GM19240 (cell line): ENCODE measurements around the gene CRIP2.

Source experiments
- DNase-seq: peaks from one replicate; pipeline ENCODE4 v3.0.0; 2011; ENCODE audit warnings: low spot score; ENCODE audit not compliant: insufficient read length

Gene CRIP2

GRCh38 chr14:105498430-105499255 lies 24.0 kb downstream of the CRIP2 start:
- no peak for DNase-seq

DNA sequence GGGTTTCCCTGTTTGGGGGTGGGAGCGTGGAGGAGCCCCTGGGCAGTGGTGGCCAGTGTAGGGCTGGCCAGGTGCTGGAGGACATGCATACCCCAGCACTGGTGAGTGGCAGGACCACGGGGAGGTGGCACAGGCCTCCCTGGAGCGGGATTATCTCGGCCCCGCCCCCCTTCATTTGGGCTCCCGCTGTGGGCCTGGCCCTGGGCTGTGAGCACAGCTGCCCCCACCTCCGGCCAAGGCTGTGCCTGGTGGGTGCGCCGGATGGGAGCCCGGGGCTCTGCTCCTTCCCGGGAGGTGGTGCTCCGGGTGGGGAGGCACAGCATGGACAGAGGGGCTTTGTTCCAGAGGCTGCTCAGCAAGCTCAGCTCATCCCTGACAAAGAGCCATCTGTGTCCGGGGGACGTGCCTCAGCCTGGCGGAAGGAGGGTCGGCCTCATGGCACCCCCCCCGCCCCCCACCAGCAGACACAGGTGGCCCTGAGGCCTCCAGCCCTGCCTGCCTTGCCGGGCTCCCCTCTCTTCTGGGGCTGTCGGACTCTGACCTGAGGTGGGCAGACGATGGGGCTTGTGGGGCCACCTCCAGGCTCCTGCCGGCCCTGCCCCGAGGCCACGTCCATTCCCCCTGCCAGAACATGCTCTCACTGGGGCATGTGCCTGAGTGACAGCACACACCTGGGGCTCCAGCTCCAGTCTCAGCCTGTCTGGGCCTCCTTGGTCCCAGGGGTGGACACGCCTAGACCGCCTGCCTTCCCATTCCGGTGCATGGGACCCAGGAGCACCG lies 24.8 kb downstream of the CRIP2 start:
- no peak for DNase-seq

- DNase-seq, result no peak
Observed at GRCh38 chr14:105500036-105500725, 25.6 kb downstream of the CRIP2 start.

- DNase-seq, result no peak
Observed at GRCh38 chr14:105500726-105501101, 26.1 kb downstream of the CRIP2 start.

DNA sequence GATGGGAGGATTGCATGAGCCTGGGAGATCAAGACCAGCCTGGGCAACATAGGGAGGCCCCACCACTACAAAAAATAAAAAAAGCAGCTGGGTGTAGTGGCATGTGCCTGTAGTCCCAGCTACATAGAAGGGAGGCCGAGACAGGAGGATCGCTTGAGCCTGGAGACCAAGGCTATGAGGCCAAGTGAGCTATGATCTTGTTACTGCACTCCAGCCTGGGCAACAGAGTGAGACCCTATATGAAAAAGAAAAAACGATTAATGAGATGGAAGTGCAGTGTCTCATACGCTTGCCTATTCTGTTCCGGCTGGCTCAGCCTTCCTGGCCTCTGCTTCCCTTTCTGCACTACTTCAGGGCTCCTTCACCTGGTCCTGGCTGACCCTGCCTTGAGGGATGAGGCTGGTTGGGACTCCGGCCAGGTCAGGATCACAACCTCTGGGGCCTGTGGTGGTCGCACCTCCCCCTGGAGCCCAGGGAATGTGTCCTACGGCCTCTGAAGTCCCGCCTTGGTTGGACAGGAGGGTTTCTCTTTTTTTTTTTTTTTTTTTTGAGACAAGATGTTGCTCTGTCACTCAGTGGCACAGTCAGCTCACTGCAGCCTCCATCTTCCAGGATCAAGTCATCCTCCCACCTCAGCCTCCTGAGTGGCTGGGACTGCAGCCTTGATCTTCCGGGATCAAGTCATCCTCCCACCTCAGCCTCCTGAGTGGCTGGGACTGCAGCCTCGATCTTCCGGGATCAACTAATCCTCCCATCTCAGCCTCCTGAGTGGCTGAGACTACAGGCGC lies 27.1 kb downstream of the CRIP2 start:
- no peak for DNase-seq

DNA sequence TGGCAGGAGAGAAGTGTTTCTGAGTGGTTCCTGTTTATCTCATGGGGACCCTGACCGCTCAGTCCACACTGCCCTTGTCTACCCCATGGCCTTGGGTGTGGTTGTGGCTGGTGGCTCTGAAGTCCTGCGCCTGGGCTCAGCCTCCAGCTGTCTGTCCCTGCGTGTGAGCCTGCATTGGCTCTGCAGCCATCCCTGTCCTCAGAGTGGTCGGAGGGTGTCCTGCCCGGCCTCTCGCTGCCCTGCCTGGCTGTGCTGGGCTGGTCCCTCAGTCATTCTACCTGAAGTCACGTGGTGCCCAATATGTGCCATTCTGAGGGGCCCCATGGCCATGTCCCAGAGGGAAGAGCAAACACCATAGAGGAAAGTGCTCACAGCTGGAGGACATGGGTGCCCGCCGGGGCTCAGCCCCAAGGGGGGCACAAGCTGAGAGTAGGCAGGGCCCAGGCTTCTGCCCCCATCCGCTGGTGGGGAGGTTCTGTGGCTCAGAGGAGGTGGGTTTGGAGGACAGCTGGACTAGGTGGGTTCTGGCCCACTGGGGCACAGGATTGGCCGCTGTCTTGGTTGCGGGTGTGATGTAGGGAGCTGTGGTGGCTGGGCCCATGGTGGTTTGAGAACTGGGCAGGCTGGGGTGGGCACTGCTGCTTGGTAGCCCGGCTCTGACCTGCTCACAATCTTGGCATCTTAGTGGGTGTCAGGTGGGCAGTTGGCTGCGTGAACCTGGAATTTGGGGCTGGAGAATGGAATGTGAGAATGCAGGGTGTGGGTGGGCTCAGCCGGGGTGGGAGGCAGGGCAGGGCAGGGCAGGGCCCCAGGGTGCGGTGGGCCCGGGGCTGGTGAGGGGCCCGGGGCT lies 28.1 kb downstream of the CRIP2 start:
- no peak for DNase-seq

- no peak for DNase-seq
Observed at GRCh38 chr14:105503296-105503640, 28.6 kb downstream of the CRIP2 start.

GRCh38 chr14:105503935-105504692 lies 29.5 kb downstream of the CRIP2 start:
- DNase-seq, result no peak

- no peak for DNase-seq
Observed at GRCh38 chr14:105505101-105505500, 30.5 kb downstream of the CRIP2 start.

GRCh38 chr14:105507247-105507646 lies 32.6 kb downstream of the CRIP2 start:
- DNase-seq, result no peak

- no peak for DNase-seq
Observed at GRCh38 chr14:105508069-105508468, 33.4 kb downstream of the CRIP2 start.

- no peak for DNase-seq
Observed at GRCh38 chr14:105508601-105509000, 34.0 kb downstream of the CRIP2 start.

GRCh38 chr14:105517096-105517495 lies 42.5 kb downstream of the CRIP2 start:
- DNase-seq, result no peak

DNA sequence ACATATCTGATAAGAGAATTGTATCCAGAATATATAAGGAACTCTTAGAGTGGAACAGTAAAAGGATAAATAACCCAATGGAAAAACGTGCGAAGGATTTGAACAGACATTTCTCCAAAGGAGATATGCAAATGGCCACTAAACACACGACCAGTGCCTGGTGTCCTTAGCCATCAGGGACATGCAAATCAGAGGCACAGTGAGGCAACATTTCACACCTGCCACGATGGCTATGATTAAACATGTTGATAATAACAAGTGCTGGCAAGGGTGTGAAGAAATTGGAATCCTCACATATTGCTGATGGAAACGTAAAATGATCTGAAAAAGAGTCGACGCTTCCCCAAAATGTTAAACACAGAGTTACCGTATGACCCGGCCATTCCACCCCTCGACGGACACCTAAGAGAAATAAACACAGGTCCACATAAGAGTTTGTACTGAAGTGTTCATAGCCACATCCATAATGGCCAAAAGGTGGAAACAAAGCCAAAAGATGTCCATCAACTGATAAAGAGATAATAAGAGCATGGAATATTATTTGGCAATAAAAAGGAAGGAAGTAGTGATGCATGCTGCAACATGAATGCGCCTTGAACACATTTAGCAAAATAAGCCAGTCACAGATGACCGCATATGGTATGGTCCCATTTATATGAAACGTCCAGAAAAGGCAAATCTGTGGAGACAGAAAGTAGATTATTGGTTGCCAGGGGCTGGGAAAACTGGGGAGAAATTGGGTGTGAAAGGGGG lies 45.5 kb downstream of the CRIP2 start:
- no peak for DNase-seq

DNA sequence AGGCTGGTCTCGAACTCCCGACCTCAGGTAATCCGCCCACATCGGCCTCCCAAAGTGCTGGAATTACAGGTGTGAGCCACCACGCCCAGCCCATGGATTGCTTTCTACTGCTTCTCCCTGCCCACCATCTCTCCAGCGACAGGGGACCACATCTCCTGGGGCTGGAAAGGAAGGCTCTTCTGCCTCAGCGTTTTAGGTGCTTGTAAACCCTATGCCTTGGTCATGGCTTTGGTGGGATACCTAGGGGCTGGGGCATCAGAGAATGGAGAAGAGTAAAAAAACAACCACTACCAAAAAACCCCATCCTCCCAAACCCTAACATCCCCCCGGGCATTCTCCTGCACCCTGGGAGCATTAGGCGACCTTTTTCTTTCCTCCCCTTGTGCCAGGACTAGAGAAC lies 50.7 kb downstream of the CRIP2 start:
- DNase-seq, result no peak

- DNase-seq, result no peak
Observed at GRCh38 chr14:105525861-105526775, 51.5 kb downstream of the CRIP2 start, which contains the start of gene TMEM121. TSS of gene TMEM121 (plus strand) at chr14:105526583. CDS start at chr14:105528835, 2,252 bp downstream.

GRCh38 chr14:105526776-105527380 lies 52.3 kb downstream of the CRIP2 start:
- no peak for DNase-seq
